C4-2B (cell line): ENCODE data around the gene PIK3R3.

Experiments
- CTCF ChIP-seq: fragments of 450-650 bp; conservative IDR thresholded peaks from 2 replicates; pipeline ENCODE4 v1.5.1; 2017; ENCODE audit warnings: mild to moderate bottlenecking
- ZFX ChIP-seq: fragments of 450-650 bp; IDR thresholded peaks from 2 replicates; pipeline ENCODE4 v1.6.1; 2017

GRCh38 chr1:46062651-46063319, 69.6 kb downstream of the PIK3R3 start:
- no peak for TF ChIP-seq CTCF
- TF ChIP-seq ZFX, result no peak
